Activated CD4-positive, CD25-positive, alpha-beta regulatory T cell (primary cell): Measurements from ENCODE around the gene SCN2A.

Experiments used
- DNase-seq, 4 experiments: peaks; one replicate each; lab custom pipeline; 2025; lab: John Stamatoyannopoulos, UW

Gene SCN2A

GRCh38 chr2:165239230-165239629, at the start of gene SCN2A:
Gene SCN2A, plus strand, starts transcription at chr2:165239414. Its CDS starts 56,410 bp downstream, at chr2:165295824.
- DNase-seq, result no peak

DNA sequence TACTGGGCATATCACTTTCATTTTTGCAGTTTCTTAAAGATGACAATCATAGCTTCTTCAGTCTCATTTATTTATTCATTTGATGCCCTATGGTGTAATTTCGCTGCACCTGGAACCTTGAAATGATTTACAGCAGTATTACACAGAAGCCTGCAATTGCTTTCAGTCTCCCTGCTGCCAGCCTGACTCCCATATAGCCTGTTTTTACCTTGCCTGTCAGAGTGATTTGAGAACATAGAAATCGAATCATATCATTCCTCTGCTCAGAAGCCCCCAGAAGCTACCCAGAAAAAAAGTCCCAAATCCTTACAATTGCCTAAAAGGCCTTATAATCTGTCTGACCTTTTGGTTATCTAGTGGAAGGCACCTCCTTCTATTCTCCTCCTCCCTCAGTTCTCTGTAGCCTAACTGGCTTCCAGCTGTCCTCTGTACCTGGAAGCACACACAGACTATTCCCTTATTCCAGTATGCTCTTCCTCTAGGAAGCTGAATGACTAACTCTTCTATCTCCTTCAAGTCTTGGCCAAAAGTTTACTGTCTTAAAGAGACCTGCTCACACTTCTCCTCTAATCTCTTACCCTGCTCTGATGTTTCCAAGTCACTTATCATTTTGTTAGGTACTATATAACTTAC, 48.0 kb upstream of the SCN2A start:
- DNase-seq, result no peak

GRCh38 chr2:165192729-165193128, 46.5 kb upstream of the SCN2A start:
- DNase-seq, result no peak

DNA sequence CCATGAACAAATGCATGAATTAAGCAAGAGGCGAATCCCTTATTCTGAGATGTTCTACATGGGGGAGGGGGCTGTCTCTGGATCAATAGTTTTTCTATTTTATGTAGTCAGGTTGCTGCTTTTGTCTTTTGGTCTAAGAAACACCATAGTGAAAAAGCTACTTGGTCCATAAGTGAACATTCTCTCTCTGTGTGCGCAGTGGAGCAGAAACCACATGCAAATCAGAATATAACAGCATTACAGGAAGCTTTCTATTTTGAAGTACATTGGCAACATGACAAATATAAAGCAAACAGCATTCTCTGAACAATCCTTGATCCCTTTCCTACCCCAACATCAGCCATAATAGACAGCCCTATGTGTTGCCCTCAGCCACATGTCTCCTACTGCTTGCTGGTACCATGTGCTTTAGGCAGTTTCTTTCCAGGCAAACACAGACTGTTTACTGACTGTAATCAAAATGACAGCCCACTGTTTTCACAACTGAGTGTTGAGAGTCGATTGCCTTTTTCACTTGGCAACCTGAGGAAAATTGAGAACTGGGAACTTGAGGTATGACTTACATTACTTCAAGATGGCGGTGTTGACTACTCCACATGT, 45.9 kb upstream of the SCN2A start:
- no peak for DNase-seq

DNA sequence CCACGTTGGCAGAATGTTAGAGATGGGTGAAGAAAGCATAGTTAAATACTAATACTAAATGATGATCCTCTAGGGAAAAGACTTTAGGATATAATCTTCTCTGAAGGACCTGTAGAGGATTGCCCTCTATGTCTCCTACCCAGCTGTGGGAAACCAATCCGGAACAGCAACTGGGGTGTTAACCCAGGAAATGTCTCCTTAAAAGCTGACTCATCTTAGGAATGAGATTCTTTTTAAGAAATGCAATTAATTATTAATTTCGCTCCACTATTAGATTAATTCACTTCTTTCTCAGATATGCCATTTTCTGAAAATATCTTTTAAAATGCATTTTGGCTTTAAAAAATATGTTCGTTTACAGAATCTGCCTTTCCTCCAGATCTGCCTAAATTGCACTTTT, 42.8 kb upstream of the SCN2A start:
- DNase-seq, result no peak

DNA sequence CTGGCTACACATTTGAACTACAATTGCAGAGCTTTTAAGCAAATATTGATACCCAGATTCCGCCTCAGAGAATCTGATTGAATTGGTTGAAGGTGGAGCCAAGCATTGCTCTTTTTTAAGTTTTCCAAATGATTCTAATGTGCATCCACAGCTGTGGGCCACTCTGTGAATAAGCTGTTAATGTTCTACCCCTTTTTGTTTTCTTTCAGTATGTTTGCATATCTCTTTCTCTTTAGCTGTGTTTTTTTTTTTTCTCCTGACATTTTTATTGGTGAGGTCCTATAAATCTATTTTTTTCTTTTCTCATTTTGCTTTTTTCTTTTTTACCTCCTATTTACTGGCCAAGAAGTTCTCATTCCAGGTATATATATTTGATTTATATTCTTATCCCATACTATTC, 41.9 kb upstream of the SCN2A start:
- no peak for DNase-seq

- no peak for DNase-seq
These were observed 41.0 kb upstream of the SCN2A start for GRCh38 chr2:165198181-165198580.

GRCh38 chr2:165202239-165202638, 37.0 kb upstream of the SCN2A start:
- no peak for DNase-seq

DNA sequence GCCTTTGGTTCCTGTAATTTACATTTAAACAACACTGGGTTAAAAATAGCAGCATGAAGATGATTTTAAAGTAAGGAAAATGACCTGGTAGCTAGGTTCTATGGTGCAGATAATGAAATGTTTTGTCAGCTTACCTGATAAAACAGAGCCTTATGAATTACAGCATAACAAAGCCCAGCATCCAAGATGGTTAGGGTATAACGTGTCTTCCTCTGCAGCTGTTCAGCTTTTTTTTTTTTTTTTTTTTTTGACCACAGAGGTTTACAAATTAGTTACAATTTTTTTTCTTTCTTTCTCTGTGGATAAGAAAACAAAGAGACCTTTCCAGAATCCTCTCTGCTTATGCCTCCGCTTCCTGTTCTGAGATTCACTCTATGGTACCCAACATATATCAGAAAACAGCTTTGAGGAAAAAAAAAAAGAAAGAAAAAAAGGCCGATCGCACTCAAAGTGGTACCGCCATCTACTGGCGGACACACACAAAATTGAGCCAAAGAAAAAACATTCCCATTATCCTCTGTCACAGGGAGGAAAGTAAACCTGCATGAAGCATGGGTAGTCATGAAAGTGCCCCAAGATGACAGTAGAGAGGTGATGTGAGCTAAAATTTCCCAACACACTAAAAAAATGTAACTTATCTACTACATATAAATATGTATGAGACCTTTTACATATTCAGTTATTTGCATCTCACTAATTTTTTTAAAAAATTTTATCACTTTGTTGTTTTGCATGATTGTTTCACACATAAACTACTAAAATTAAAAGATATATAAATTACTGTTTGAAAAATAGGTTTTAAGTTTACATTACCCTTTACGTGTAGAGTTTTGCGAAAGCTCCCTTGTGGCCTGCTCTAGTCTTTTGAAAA, 35.3 kb upstream of the SCN2A start, which contains the start of gene SCN3A:
Gene SCN3A, minus strand, starts transcription at position 362 of the 871 bp plus-strand sequence. CDS start 27,656 bp downstream, outside the sequence.
- DNase-seq, result no peak

GRCh38 chr2:165205865-165206264, 33.3 kb upstream of the SCN2A start:
- DNase-seq, result no peak

DNA sequence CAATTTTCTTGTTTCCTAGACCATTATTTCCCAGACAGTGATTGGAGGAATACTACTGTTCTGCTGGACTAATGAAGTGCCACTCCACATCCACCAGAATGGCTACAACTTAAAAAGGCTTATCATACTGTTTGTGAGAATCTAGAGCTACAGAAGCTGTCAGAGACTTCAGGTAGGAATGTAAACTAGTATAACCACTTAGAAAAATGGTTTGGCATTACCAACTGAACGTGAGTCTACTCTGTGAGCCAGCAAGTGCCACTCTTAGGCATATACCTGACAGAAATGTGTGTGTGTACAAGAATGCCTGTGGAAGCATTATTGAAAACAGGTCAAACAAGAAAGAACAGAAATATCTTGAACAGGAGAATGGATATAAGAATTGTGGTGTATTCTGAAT, 31.1 kb upstream of the SCN2A start:
- DNase-seq, result no peak

- no peak for DNase-seq
These were observed 25.1 kb upstream of the SCN2A start for GRCh38 chr2:165214093-165214492.

GRCh38 chr2:165219481-165219880, 19.7 kb upstream of the SCN2A start:
- no peak for DNase-seq

DNA sequence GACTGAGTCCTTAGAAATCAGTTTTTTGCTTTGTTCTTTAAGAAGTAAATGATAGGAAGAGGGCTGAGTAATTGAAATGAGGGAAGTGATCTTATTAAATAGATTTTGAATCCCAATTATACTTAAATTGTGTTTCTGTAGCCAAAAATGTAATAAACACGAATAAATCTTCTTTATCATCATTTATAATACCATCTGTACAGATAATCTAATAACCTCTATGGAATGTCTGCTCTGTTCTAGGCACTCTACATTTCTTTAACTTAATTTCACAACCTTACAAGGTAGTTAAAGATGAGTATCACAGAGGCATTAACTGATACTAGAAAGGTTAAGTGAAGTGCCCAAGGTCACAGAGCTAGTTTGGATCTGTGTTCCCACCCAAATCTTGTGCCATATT, 14.3 kb upstream of the SCN2A start:
- DNase-seq, result no peak

GRCh38 chr2:165227571-165227970, 11.6 kb upstream of the SCN2A start:
- no peak for DNase-seq

GRCh38 chr2:165237056-165237455, 2.2 kb upstream of the SCN2A start:
- no peak for DNase-seq

GRCh38 chr2:165238295-165238694, 919 bp upstream of the SCN2A start:
- DNase-seq, result no peak

GRCh38 chr2:165239856-165240515, 772 bp downstream of the SCN2A start:
- no peak for DNase-seq

GRCh38 chr2:165240916-165241315, 1.7 kb downstream of the SCN2A start:
- DNase-seq, result no peak

- no peak for DNase-seq
These were observed 6.0 kb downstream of the SCN2A start for GRCh38 chr2:165245081-165245793.

DNA sequence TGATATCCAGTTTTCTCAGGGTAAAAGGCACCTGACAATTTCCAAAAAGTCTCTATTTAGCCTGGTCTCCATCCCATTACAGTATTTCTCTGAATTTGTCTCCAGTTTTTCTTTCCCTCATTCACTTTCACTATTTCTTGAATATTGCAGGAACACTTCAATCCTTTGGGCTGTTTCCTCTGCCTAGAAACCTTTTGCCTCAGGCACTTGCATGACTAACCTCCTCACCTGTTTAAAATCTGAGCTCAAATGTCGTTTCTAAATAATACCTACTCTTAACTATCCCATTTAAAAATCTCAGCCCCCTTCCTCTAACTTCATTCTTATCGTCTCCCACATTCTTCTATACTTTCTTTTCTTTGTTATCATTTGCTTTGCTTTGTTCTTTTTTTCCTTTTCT, 9.0 kb downstream of the SCN2A start:
- DNase-seq, result no peak

DNA sequence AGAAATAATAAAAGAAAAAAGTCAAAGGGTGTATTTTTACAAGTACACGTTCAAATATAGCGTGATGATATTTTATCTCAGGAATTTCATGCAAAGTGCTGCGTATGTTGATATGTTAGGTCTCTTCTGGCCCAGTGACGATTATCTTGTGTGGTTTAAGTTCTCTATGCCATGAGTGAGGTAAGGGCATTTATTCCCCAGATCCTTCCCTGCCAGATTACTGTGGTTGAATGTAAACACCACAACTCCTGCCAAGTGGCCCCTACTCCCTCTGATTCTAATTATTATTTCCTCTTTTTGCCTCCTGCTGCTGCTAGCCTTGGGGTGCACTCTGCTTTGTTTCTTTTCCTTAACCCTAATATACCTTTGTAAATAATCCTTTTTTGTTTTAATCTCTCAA, 12.2 kb downstream of the SCN2A start:
- no peak for DNase-seq
